Stimulated activated CD4-positive, alpha-beta T cell treated with anti-CD3 and anti-CD28 coated beads, Interleukin-1b, Interleukin-23, amount 100 ng/mL, for 24 hours (primary cell): ENCODE results near the gene KDELR1.

Experiments used
- DNase-seq, 4 experiments: peaks; one replicate each; pipeline ENCODE4 v3.0.0-alpha.2; 2020; ENCODE audit warnings: low read depth in 4 of 4, low spot score in 1 of 4

KDELR1 gene

GRCh38 chr19:48342841-48343540 lies 48.4 kb downstream of the KDELR1 start:
- DNase-seq: no peak

- DNase-seq: no peak
These were observed 49.0 kb downstream of the KDELR1 start for GRCh38 chr19:48342414-48342738.

- DNase-seq: no peak
These were observed 49.6 kb downstream of the KDELR1 start for GRCh38 chr19:48341515-48342413.

- DNase-seq: no peak
These were observed 50.4 kb downstream of the KDELR1 start for GRCh38 chr19:48340995-48341394.

- DNase-seq: no peak
These were observed 52.4 kb downstream of the KDELR1 start for GRCh38 chr19:48338802-48339503.

GRCh38 chr19:48338253-48338755 lies 53.0 kb downstream of the KDELR1 start:
- DNase-seq: no peak

- DNase-seq: peak; percentile 76 to 90 (median 82)
These were observed 57.6 kb downstream of the KDELR1 start for GRCh38 chr19:48333467-48334384.

- peak; percentile 64 to 87 (median 84) for DNase-seq
These were observed 58.5 kb downstream of the KDELR1 start for GRCh38 chr19:48332662-48333466.
